Measurements from ENCODE around the gene TMEM117.

TMEM117 gene

DNA sequence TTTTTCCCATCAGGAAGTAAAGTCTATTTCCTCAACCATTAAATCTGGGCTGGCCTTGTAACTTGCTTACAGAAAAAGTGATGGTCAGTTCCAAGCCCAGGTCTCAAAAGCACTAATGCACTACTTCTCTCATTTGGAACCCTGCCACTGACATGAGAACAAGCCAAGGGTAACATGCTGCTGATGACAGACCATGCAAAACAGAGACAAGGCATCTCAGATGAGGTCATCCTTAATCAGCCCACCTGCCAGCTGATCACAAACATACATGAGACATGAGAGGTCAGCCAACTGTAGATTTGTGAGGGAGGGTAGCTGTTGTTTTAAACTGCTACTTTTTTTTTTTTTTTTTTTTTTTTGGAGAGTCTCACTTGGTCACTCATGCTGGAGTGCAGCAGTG lies 45.9 kb upstream of the TMEM117 start (continued):
- TF ChIP-seq ZNF555 (tag by site-specific recombination; conservative IDR thresholded peaks at IDR 0.05) (no peak), ZNF585B (tag by site-specific recombination; IDR thresholded peaks at IDR 0.05) (no peak), ZNF37A (tag by site-specific recombination; IDR thresholded peaks at IDR 0.05) (no peak), ZNF214 (tag by site-specific recombination; IDR thresholded peaks at IDR 0.05; ENCODE audit: borderline replicate concordance) (no peak), ZNF366 (tag by site-specific recombination; conservative IDR thresholded peaks at IDR 0.05) (peak; percentile 50; the same call in 1 of the 2 replicates), ZNF596 (tag by site-specific recombination; IDR thresholded peaks at IDR 0.05) (no peak), ZNF350 (tag by site-specific recombination; IDR thresholded peaks at IDR 0.05) (no peak), ZNF23 (tag by site-specific recombination; IDR thresholded peaks at IDR 0.05; ENCODE audit: borderline replicate concordance) (no peak), ZNF560 (tag by site-specific recombination; IDR thresholded peaks at IDR 0.05; ENCODE audit: borderline replicate concordance) (no peak), ZNF16 (tag by site-specific recombination; IDR thresholded peaks at IDR 0.05; ENCODE audit: low read depth) (no peak), OVOL3 (tag by site-specific recombination; IDR thresholded peaks at IDR 0.05) (no peak), PRDM2 (tag by site-specific recombination; IDR thresholded peaks at IDR 0.05; ENCODE audit: borderline replicate concordance) (no peak), ZSCAN16 (tag by site-specific recombination; IDR thresholded peaks at IDR 0.05) (no peak), ZNF791 (tag by site-specific recombination; IDR thresholded peaks at IDR 0.05) (no peak), HIC1 (tag by site-specific recombination; IDR thresholded peaks at IDR 0.05) (no peak), ZNF621 (tag by site-specific recombination; IDR thresholded peaks at IDR 0.05) (no peak), ZNF324 (tag by site-specific recombination; IDR thresholded peaks at IDR 0.05) (no peak; the same call in 1 of the 2 replicates)
- TF ChIP-seq, protein P1, sequence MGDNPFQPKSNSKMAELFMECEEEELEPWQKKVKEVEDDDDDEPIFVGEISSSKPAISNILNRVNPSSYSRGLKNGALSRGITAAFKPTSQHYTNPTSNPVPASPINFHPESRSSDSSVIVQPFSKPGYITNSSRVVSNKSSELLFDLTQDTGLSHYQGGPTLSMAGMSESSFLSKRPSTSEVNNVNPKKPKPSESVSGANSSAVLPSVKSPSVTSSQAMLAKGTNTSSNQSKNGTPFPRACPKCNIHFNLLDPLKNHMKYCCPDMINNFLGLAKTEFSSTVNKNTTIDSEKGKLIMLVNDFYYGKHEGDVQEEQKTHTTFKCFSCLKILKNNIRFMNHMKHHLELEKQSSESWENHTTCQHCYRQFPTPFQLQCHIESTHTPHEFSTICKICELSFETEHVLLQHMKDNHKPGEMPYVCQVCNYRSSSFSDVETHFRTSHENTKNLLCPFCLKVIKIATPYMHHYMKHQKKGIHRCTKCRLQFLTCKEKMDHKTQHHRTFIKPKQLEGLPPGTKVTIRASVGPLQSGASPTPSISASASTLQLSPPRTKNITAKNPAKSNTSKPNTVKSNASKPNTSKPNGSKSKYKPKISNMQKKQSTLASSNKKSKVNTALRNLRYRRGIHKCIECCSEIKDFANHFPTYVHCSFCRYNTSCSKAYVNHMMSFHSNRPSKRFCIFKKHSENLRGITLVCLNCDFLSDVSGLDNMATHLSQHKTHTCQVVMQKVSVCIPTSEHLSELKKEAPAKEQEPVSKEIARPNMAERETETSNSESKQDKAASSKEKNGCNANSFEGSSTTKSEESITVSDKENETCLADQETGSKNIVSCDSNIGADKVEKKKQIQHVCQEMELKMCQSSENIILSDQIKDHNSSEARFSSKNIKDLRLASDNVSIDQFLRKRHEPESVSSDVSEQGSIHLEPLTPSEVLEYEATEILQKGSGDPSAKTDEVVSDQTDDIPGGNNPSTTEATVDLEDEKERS (tag by site-specific recombination; IDR thresholded peaks at IDR 0.05): no peak
- TF ChIP-seq, protein P2, sequence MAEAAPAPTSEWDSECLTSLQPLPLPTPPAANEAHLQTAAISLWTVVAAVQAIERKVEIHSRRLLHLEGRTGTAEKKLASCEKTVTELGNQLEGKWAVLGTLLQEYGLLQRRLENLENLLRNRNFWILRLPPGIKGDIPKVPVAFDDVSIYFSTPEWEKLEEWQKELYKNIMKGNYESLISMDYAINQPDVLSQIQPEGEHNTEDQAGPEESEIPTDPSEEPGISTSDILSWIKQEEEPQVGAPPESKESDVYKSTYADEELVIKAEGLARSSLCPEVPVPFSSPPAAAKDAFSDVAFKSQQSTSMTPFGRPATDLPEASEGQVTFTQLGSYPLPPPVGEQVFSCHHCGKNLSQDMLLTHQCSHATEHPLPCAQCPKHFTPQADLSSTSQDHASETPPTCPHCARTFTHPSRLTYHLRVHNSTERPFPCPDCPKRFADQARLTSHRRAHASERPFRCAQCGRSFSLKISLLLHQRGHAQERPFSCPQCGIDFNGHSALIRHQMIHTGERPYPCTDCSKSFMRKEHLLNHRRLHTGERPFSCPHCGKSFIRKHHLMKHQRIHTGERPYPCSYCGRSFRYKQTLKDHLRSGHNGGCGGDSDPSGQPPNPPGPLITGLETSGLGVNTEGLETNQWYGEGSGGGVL (tag by site-specific recombination; IDR thresholded peaks at IDR 0.05): peak; percentile 53
- TF ChIP-seq, protein P3, sequence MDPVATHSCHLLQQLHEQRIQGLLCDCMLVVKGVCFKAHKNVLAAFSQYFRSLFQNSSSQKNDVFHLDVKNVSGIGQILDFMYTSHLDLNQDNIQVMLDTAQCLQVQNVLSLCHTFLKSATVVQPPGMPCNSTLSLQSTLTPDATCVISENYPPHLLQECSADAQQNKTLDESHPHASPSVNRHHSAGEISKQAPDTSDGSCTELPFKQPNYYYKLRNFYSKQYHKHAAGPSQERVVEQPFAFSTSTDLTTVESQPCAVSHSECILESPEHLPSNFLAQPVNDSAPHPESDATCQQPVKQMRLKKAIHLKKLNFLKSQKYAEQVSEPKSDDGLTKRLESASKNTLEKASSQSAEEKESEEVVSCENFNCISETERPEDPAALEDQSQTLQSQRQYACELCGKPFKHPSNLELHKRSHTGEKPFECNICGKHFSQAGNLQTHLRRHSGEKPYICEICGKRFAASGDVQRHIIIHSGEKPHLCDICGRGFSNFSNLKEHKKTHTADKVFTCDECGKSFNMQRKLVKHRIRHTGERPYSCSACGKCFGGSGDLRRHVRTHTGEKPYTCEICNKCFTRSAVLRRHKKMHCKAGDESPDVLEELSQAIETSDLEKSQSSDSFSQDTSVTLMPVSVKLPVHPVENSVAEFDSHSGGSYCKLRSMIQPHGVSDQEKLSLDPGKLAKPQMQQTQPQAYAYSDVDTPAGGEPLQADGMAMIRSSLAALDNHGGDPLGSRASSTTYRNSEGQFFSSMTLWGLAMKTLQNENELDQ (tag by site-specific recombination; IDR thresholded peaks at IDR 0.05; ENCODE audit: low read depth): peak; percentile 96
